SK-N-SH (cell line): ENCODE data around the gene CFAP20.

Experiments used
- CHD2 ChIP-seq: fragments of 150-350 bp; IDR thresholded peaks from 2 replicates; pipeline ENCODE4 v1.6.1; 2018; ENCODE audit warnings: low read length; ENCODE audit not compliant: partially characterized antibody
- EP300 ChIP-seq, 2 experiments: IDR thresholded peaks; 2 replicates each; pipeline versions ENCODE4 v1.4.0 to v1.6.1; 2012; ENCODE audit warnings: borderline replicate concordance in 1 of 2, low read depth in 1 of 2, low read length in 1 of 2
- JUND ChIP-seq: IDR thresholded peaks from 2 replicates; pipeline ENCODE4 v1.4.0; 2012
- POLR2AphosphoS5 ChIP-seq: IDR thresholded peaks from 2 replicates; pipeline ENCODE4 v1.6.1; 2012; ENCODE audit warnings: low read depth, low read length
- RAD21 ChIP-seq: IDR thresholded peaks from 2 replicates; pipeline ENCODE4 v1.6.1; 2012; ENCODE audit warnings: mild to moderate bottlenecking, low read length
- YY1 ChIP-seq: IDR thresholded peaks from 2 replicates; pipeline ENCODE4 v1.4.0; 2012; ENCODE audit warnings: low read depth, mild to moderate bottlenecking
- TF ChIP-seq, protein P1 (sequence below): fragments of 200-600 bp; sonication (generic); IDR thresholded peaks from 2 replicates; pipeline ENCODE4 v1.6.1; 2017; ENCODE audit warnings: antibody characterized with exemption, mild to moderate bottlenecking, moderate library complexity
- TF ChIP-seq, protein P2 (sequence below): IDR thresholded peaks from 2 replicates; pipeline ENCODE4; 2012

DNA sequence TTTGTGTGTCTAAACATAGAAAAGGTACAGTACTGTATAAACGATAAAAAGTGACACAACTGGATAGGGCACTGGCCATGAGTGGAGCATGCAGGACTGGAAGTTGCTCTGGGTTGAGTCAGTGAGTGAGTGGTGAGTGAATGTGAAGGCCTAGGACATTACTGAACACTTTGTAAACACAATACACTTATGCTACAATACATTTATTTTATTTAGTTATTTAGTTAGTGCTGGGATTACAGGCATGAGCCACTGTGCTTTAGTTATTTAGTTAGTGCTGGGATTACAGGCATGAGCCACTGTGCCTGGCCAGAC, 4.6 kb downstream of the CFAP20 start:
- TF ChIP-seq YY1 (no peak), POLR2AphosphoS5 (no peak), RAD21 (no peak), EP300 (IDR thresholded peaks at IDR 0.05; ENCODE audit: borderline replicate concordance in 1 of 2, low read depth in 1 of 2, low read length in 1 of 2) (no peak), CHD2 (no peak), JUND (no peak)
- TF ChIP-seq, protein P1, sequence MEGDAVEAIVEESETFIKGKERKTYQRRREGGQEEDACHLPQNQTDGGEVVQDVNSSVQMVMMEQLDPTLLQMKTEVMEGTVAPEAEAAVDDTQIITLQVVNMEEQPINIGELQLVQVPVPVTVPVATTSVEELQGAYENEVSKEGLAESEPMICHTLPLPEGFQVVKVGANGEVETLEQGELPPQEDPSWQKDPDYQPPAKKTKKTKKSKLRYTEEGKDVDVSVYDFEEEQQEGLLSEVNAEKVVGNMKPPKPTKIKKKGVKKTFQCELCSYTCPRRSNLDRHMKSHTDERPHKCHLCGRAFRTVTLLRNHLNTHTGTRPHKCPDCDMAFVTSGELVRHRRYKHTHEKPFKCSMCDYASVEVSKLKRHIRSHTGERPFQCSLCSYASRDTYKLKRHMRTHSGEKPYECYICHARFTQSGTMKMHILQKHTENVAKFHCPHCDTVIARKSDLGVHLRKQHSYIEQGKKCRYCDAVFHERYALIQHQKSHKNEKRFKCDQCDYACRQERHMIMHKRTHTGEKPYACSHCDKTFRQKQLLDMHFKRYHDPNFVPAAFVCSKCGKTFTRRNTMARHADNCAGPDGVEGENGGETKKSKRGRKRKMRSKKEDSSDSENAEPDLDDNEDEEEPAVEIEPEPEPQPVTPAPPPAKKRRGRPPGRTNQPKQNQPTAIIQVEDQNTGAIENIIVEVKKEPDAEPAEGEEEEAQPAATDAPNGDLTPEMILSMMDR, result no peak
- TF ChIP-seq, protein P2, sequence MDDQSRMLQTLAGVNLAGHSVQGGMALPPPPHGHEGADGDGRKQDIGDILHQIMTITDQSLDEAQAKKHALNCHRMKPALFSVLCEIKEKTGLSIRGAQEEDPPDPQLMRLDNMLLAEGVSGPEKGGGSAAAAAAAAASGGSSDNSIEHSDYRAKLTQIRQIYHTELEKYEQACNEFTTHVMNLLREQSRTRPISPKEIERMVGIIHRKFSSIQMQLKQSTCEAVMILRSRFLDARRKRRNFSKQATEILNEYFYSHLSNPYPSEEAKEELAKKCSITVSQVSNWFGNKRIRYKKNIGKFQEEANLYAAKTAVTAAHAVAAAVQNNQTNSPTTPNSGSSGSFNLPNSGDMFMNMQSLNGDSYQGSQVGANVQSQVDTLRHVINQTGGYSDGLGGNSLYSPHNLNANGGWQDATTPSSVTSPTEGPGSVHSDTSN, result no peak
